GM12878 (cell line): ENCODE data around the gene EHD1. TPM values are rescaled to one million over a fixed set of nuclear protein-coding genes. Genes with fewer than 3 reads are reported as not detected.

Experiments
- ATAC-seq: fragments of 200-7000 bp; cut with Tn5 transposase; 3 replicates; pipeline ENCODE4 v1.9.1; 2020; ENCODE audit warnings: mild to moderate bottlenecking, moderate library complexity
- BruUV-seq: library from RNA; stranded (reverse); fragments of 400-500 nt; replicated peaks from 2 replicates; lab custom pipeline; 2021; lab: Mats Ljungman, UMichigan
- CTCF ChIA-PET: fragments of 300-600 bp; sonication (Branson Sonifier 250); formaldehyde crosslinking; extraction: SDS; loops from one replicate; lab custom pipeline; 2021; ENCODE audit warnings: inconsistent platforms; lab: Yijun Ruan, JAX
- POLR2A ChIA-PET: fragments of 350-600 bp; formaldehyde crosslinking; extraction: SDS; loops from one replicate; lab custom pipeline; 2021; ENCODE audit warnings: inconsistent platforms; lab: Charles Lee
- RAD21 ChIA-PET: fragments of 300-600 bp; sonication (Branson Sonifier 250); formaldehyde crosslinking; loops from one replicate; lab custom pipeline; 2023; ENCODE audit warnings: antibody characterized with exemption; ENCODE audit not compliant: unreplicated experiment; lab: Charles Lee
- SMC1A ChIA-PET: fragments of 300-600 bp; sonication (Branson Sonifier 250); formaldehyde crosslinking; loops from one replicate; lab custom pipeline; 2023; ENCODE audit not compliant: unreplicated experiment, uncharacterized antibody; lab: Charles Lee
- DNase-seq: peaks from one replicate; pipeline ENCODE4 v3.0.0-alpha.2; 2011; ENCODE audit warnings: low read depth, low spot score
- FAIRE-seq: peaks from 3 replicates; lab custom pipeline; 2011; peaks lifted over from hg19 to GRCh38; lab: Jason Lieb, UNC
- H2AFZ ChIP-seq: 2 replicates; pipeline ENCODE4 v1.6.0; 2011; ENCODE audit warnings: low read depth, low read length, control low read depth; ENCODE audit not compliant: control insufficient read depth
- H3K27ac ChIP-seq: 2 replicates; pipeline ENCODE4 v1.5.1; 2011; ENCODE audit warnings: control low read depth; ENCODE audit not compliant: control insufficient read depth, insufficient read depth
- H3K27me3 ChIP-seq, 2 experiments: replicated peaks in 1 of 2; 2 replicates each; pipeline versions ENCODE4 v1.6.0 to v1.6.1; 2011; ENCODE audit warnings: low read length in 1 of 2; ENCODE audit not compliant: control insufficient read depth in 2 of 2, insufficient read depth in 2 of 2
- H3K36me3 ChIP-seq, 2 experiments: 2 replicates each; pipeline ENCODE4 v1.5.1; 2011; ENCODE audit warnings: low read length in 1 of 2; ENCODE audit not compliant: control insufficient read depth in 2 of 2, insufficient read depth in 2 of 2
- H3K4me1 ChIP-seq: 2 replicates; pipeline ENCODE4 v1.6.1; 2011; ENCODE audit warnings: mild to moderate bottlenecking, low read length, moderate library complexity, mixed read lengths; ENCODE audit not compliant: control insufficient read depth, insufficient read depth
- H3K4me2 ChIP-seq: 2 replicates; pipeline ENCODE4 v1.6.0; 2011; ENCODE audit warnings: control low read depth; ENCODE audit not compliant: control insufficient read depth, insufficient read depth
- H3K4me3 ChIP-seq: fragments of 200-600 bp; sonication (generic); 2 replicates; pipeline ENCODE4 v1.5.1; 2016
- H3K79me2 ChIP-seq: 2 replicates; pipeline ENCODE4 v1.6.0; 2011; ENCODE audit warnings: low read length; ENCODE audit not compliant: control insufficient read depth, insufficient read depth
- H3K9ac ChIP-seq: 2 replicates; pipeline ENCODE4 v1.8.0; 2011; ENCODE audit warnings: low read length, control low read depth, mixed read lengths; ENCODE audit not compliant: control insufficient read depth, insufficient read depth
- H3K9me3 ChIP-seq: replicated peaks from 3 replicates; pipeline ENCODE4 v1.5.1; 2011; ENCODE audit warnings: mild to moderate bottlenecking, low read length; ENCODE audit not compliant: control insufficient read depth, insufficient read depth
- H4K20me1 ChIP-seq: 2 replicates; pipeline ENCODE4 v1.6.0; 2011; ENCODE audit not compliant: control insufficient read depth, insufficient read depth
- BHLHE40 ChIP-seq, 2 experiments: fragments of 450-650 bp in 1 of 2; IDR thresholded peaks; 2 replicates each; pipeline ENCODE4 v1.6.1; 2011 to 2017; ENCODE audit warnings: low read depth in 2 of 2, borderline replicate concordance in 1 of 2, improper control_type of control experiment in 1 of 2, low read length in 1 of 2, mild to moderate bottlenecking in 1 of 2
- CEBPB ChIP-seq, 2 experiments: fragments of 150-350 bp in 1 of 2; IDR thresholded peaks; 2 replicates each; pipeline ENCODE4 v1.6.1; 2012 to 2014; ENCODE audit warnings: low read depth in 2 of 2, low read length in 2 of 2, borderline replicate concordance in 1 of 2, inconsistent platforms in 1 of 2
- EED ChIP-seq: sonication (generic); IDR thresholded peaks from 2 replicates; pipeline ENCODE4 v1.6.1; 2016; ENCODE audit warnings: antibody characterized with exemption, low read depth
- RAD51 ChIP-seq: fragments of 450-650 bp; IDR thresholded peaks from 2 replicates; pipeline ENCODE4 v1.6.1; 2016; ENCODE audit warnings: moderate library complexity, mild to moderate bottlenecking, inconsistent platforms
- SUPT20H ChIP-seq: IDR thresholded peaks from 2 replicates; pipeline ENCODE4 v1.6.1; 2011; ENCODE audit warnings: low read depth, mild to moderate bottlenecking, low read length, moderate library complexity, borderline replicate concordance; ENCODE audit not compliant: control insufficient read depth
- WGBS: methylation state at CpG from one replicate; pipeline ENCODE4 v1.1.6; 2016; ENCODE audit warnings: low lambda C conversion rate; ENCODE audit not compliant: insufficient replicate concordance, insufficient coverage; ENCODE audit errors: missing lambda C conversion rate; 5-methylcytosine and 5-hydroxymethylcytosine counted together
- in situ Hi-C: fragments of 300-500 bp; cut with MboI; formaldehyde crosslinking; loops from 9 replicates; pipeline ENCODE4 v1.14.3; 2018; ENCODE audit warnings: mixed read lengths
- intact Hi-C: fragments of 100-400 bp; cut with micrococcal nuclease; formaldehyde crosslinking; loops from one replicate; pipeline ENCODE4 v1.14.2; 2022; ENCODE audit not compliant: unreplicated experiment
- polyA plus RNA-seq, 11 experiments: library from polyadenylated mRNA; depleted of rRNA in 4 of 11; unstranded in 6 of 11; stranded (reverse) in 5 of 11; fragments of >200 nt; fragmentation: Nextera tagmentation in 4 of 11; fragmentation: Illumina TruSeq in 1 of 11; extraction: Ambion mirVana in 4 of 11; extraction: Trizol in 1 of 11; gene quantifications; 1 replicate in 1 of 11; 2 replicates in 10 of 11; pipeline versions ENCODE4 v1.2.1 to v1.2.3, GENCODE V29; 2011 to 2016; ENCODE audit warnings: inconsistent platforms in 2 of 11, missing spikeins in 2 of 11, low read depth in 1 of 11
- total RNA-seq, 4 experiments: library from RNA; depleted of rRNA in 3 of 4; stranded (reverse); fragments of >200 nt in 3 of 4; fragmentation: Illumina TruSeq in 1 of 4; extraction: Trizol in 1 of 4; gene quantifications; 2 replicates each; pipeline versions ENCODE4 v1.2.1 to v1.2.3, GENCODE V29; 2013 to 2021

The EHD1 gene
- total and polyA plus RNA-seq, 10 of the 15 experiments (the other 5 are each of a cell fraction or from before 2014, with no cell fraction given): 1.0 to 165 (median 66.5) TPM

GRCh38 chr11:64891880-64892279, 13.5 kb upstream of the EHD1 start:
- BruUV-seq: no TSS peak
- in situ Hi-C loops (loop anchor here (5.0 kb wide), 1 partner anchor 45 kb away; no protein-coding TSS in a partner anchor), intact Hi-C loops (no loop called here)
- no peak overlapping the region for H3K27ac ChIP-seq
- H4K20me1 ChIP-seq: no peaks in the 10 kb centered on the region
- H3K4me2 ChIP-seq: no peak overlapping the region
- FAIRE-seq (no peak), DNase-seq (no peak), ATAC-seq (no peak)
- 39% methylated on average over 5 of the region's 5 CpGs for WGBS
- H3K79me2 ChIP-seq: no peaks in the 10 kb centered on the region
- no peak overlapping the region for H2AFZ ChIP-seq
- RAD21 ChIA-PET: interaction anchor here (1.2 to 5.7 kb wide), 2 partner anchors 10 to 44 kb away, joined by 3 to 101 read pairs; no protein-coding TSS in a partner anchor
- no peak for TF ChIP-seq RAD51
- TF ChIP-seq CEBPB (IDR thresholded peaks at IDR 0.05; ENCODE audit: borderline replicate concordance in 1 of 2, low read depth in 2 of 2, low read length in 2 of 2): no peak
- no peak for TF ChIP-seq SUPT20H
- TF ChIP-seq EED: no peak
- TF ChIP-seq BHLHE40 (IDR thresholded peaks at IDR 0.05; ENCODE audit: borderline replicate concordance in 1 of 2, low read depth in 2 of 2, low read length in 1 of 2): no peak
- SMC1A ChIA-PET: interaction anchor here (0.6 to 7.2 kb wide), 3 partner anchors 11 to 43 kb away, joined by 4 to 138 read pairs (median 12); no protein-coding TSS in a partner anchor
- no peaks in the 10 kb centered on the region for H3K36me3 ChIP-seq
- peaks cover 12% of the 10 kb centered on the region for H3K4me1 ChIP-seq
- no peaks in the 10 kb centered on the region for H3K27me3 ChIP-seq
- no peaks in the 10 kb centered on the region for H3K9me3 ChIP-seq
- POLR2A ChIA-PET: interaction anchor here (1.0 to 1.1 kb wide), 3 partner anchors 33 to 46 kb away, joined by 3 read pairs; no protein-coding TSS in a partner anchor
- no peak overlapping the region for H3K4me3 ChIP-seq
- no peak overlapping the region for H3K9ac ChIP-seq
- CTCF ChIA-PET: interaction anchor here (0.5 to 30.0 kb wide), 5 partner anchors 12 to 274 kb away, joined by 3 to 1208 read pairs (median 18); partner anchors contain the start of genes CDC42BPG and EHD1
